RKO (cell line): ENCODE results near the gene ZNF597.

Source experiments
- DNase-seq: peaks from one replicate; pipeline ENCODE4 v3.0.0-alpha.2; 2016; ENCODE audit warnings: low spot score

ZNF597 gene, protein sequence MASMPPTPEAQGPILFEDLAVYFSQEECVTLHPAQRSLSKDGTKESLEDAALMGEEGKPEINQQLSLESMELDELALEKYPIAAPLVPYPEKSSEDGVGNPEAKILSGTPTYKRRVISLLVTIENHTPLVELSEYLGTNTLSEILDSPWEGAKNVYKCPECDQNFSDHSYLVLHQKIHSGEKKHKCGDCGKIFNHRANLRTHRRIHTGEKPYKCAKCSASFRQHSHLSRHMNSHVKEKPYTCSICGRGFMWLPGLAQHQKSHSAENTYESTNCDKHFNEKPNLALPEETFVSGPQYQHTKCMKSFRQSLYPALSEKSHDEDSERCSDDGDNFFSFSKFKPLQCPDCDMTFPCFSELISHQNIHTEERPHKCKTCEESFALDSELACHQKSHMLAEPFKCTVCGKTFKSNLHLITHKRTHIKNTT

DNA sequence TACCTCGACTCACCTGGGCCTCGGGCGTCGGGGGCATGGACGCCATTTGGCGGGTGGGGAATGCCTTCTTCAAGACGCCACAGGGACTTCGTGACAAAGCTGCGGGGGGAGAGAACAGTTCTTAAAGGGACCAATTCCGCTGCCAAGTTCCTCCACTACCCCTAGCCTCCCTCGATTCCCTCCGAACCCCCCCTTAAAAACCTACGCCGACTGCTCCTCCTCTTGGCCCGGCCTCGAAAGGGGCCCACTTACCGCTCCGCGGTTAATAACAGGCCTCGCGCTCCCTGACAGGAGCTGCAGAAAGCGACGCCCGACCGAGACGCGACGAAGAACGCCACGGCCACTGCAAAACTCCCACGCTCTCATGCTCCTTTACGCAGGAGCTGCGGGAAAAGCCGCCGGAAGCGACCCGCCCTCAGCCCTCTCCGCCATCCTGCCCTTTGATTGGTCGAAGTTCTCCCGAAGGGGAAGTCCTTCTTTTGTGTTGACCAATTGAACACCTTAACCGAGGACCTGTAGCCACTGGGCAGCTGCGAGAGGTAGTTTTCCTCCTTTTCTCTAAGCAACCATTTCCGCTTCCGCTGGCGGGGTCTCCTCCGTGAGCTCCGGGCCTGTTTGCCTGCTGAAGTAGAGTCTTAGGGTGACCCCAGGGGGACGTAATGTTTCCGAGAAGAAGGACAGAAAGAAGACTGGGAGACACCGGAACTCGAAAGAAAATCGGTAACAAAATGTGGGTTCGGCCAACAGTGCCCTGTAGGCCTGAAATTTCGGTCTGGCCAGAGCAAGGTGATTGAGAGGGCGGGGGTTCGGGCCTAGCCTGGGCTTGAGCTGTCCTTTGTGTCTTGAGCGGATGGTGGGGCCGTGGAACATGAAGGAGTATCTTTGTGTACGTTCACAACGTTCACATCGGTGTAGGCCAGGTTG lies at the start of gene ZNF597, which contains the start of gene NAA60:
Gene ZNF597 (minus strand): TSS at position 397 of the 924 bp plus-strand sequence. CDS start 351 bp downstream, at position 46.
Gene NAA60 (plus strand): TSS at position 573 of the 924 bp plus-strand sequence. CDS start 32,548 bp downstream, outside the sequence.
- peak; percentile 94 for DNase-seq

DNA sequence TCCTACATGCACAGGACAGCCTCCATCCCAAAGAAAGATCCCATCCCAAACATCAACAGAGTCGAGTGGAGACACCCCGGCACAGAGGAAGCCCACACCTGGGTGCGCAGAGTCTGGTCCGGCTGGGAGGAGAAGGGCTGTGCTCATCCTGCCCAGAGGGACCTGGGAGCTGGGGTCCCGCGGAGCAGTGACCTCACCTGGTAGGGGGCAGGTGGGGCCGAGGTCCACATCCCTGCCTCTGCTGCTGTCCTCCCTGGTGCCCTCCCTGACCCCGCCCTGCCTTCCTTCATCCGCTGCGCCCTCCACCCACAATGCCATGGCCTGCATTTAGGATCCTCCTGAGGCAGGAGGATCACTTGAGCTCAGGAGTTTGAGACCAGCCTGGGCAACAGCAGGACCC lies 49.1 kb upstream of the ZNF597 start:
- DNase-seq, result no peak

DNA sequence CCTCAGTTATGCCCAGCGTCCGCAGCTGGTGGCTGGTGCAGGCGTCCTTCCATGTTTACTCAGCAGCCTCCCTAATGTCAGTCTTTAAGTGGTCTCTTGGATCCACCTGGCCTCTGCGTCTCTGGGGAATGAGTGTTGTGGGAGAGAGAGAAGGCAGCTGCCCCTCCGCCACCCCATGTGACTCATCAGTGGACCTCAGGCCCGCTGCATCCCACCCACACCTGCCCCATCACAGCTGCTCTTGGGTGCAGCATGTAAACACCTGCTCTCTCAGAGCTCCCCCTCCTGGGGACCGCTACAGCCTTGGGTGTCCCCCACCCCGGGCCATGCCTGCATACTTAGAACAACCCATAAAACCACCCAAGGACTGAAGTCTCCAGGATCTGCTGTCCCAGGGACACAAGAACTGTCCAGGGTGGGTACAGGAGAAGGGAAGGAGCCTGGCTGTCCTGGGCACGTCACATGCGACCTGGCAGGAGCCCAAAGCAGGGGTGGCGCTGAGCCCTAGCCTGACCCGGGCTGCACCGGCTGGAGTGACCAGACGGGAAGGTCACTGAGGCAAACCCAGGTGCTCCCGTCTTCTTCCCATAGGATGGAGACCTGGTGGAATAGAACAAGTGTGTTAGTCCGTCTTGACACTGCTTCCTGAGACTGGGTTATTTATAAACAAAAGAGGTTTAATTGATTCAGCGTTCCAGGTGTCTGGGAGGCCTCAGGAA lies 47.8 kb upstream of the ZNF597 start:
- DNase-seq, result no peak

DNA sequence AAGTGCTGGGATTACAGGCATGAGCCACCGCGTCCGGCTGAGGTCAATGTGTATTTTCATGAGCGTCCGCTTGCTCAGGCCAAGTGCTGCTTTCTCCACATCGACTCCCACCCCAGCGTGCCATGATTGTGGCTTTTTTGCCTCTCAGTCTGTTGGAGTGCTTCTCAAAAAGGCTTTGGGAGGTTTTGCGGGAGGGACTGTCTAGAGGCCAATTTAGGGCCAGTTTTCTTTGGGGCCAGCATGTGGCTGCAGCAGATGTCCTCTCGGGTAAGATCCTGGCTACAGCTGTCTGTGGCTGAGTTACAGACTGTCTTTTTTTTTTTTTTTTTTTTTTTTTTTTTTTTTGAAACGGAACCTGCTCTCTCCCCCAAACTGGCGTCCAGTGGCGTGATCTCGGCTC lies 45.5 kb upstream of the ZNF597 start:
- no peak for DNase-seq

DNA sequence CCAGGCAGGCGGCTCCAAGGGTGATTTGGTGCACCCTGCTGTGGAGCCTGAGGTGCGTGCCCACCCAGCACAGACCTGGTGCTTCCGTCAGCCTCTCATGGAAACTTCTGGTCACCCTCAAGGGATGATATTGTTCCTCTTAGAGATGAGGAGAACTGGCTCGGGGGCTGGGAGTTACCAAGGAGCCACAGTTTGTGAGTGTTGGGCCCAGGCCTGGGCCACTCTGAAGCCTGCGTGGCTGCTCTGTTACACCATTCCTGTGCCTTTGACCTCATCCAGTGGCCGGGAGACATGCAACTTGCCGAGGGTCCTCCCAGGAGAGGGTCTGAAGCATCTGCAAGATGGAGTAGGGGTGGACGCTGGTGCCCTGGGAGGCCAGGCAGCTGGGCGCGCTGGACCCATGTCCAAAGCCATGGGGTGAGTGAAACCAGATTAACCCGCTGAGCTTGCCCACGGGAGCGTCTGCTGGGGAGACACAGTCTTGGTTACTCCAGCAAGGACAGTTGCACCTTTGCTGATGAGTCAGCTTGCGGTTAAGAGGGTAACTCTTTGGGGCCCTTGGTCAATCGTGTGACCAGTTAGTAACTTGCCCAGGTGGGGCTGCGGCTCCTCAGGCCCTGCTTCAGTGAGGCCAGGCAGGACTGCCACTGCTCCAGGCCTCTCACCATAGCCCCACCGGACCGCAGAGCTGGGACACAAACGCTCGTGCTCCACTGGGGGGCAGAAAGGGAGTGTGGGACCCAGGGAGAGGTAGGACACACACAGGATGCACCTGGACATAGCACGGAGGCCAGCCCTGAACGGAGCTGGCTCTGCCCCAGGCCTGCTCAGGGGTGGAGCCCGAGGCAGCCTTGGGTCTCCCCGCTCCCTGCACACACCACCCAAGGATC lies 44.5 kb upstream of the ZNF597 start:
- DNase-seq, result no peak

DNA sequence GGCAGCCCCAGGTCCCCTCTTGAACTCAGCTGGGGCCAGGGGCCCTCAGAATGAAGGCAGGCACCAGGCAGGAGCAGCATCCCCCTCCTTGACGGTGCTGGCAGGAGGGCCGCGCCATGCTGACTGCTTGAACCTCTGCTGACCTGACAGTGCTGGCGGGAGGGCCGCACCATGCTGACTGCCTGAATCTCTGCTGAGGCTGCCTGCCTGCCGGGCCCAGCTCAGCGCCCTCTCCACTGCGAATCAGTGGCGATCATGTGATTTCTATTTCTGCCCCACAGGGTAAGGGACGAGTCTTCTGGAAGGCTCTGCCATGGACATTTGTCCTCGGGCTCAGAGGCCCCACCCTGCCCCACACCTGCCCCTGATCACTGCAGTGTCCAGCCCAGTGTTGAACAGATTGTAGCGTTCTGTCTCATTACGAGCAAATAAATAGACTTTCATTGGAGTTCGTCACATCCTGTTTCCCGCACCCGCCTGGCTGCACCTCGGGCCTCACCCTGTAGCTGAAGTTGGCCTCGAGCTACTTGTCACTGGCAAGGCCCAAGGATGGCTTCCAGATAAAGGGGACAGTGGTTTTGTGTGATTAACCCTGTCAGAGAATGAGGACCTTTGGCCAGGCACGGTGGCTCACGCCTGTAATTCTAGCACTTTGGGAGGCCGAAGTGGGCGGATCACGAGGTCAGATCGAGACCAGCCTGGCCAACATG lies 43.4 kb upstream of the ZNF597 start:
- no peak for DNase-seq

DNA sequence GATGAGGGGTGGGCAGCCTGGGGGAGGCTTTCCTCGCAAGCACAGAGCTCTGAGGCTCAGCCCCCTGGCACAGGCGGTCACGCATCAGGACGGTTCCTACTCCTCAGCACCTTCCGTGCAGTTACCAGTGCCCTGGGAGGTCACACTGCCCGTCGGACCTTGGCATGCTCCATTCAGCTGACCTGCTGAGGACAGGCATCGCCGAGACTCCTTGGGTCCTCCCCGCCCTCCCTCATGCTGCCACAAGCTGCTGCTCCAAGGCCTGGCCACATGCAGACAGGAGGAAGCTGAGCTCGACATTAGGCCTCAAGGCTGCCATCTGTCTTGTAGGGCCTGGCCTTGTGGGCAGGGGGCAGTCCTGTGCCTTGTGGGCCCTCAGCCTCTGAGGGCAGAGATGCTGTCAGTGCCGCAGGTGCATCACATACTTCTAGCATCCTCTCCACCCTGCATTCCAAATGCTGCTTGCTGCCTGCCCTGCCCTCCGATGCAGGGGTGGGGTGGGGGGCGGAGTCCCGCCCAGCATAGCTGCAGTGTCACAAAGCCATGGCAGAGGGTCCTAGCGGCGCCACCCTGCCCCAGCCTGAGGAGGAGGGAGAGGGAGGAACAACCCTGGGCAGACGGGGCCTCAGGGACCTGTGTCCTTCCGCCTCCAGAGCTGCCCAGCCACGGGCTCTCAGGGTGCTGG lies 42.7 kb upstream of the ZNF597 start:
- peak; percentile 21 for DNase-seq

DNA sequence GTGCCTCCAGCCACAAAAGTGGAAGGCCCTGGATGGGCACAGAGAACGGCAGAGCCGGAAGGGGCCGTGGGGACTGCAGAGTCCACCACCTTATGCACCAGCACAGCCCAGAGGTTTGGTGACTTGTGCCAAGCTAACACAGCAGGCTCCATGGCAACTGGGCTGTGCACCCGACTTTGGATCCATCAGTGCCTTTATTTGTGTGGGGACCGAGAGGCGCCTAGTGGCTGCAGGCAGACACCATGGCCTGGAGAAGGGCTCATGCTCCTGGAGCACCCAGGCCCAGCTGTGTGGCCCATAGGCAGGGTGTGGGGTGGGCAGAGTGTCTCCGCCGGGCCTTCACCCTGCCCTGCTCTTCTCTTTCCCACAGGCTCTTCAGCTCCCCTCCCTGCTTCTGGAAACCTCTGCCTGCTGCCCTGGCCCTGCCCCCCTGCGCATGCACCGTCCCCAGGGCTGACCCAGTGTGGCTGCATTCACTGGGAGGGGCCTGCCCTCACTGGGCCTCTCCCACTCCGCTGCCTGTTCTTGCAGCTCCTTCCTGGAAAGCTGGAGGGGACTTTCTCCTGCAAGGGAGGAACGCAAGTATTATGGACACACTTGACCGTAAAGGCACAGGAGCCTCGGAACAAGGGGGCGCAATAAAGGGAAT lies 41.9 kb upstream of the ZNF597 start:
- DNase-seq, result no peak

DNA sequence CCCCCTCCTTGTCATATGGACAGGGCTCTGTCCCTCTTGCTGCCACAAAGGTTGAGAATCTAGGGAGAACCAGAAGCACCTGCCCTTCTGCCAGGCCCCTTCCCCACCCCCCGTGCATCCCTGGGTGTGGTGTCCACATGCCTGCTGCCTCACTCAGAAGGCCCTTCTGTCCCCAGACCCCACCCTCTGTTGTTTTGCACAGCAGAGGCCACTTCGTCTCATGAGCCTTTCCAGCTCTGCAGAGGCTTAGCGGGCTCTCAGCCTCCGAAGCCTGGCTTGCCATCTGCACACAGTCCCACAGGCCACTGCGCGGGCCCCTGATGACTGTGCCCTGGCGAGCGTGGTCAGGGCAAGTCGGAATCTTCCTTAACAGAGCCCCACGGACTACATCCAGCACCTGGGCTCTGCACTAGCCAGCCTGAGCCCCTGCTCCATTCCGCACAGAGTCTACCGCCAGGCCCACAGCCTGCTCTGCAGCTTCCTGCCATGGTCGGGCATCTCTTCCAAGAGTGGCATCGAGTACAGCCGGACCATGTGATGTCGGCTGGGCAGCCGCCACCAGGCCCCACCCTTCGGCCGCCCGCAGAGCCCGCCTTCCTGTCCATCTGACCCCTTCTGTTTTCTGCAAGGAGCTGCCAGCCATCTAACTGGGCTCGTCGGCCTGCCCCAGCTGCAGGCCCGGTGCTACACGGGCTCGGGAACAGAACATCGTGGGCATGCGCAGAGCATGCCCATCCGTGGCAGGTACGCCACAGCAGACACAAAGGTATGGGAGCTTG lies 41.2 kb upstream of the ZNF597 start:
- no peak for DNase-seq

DNA sequence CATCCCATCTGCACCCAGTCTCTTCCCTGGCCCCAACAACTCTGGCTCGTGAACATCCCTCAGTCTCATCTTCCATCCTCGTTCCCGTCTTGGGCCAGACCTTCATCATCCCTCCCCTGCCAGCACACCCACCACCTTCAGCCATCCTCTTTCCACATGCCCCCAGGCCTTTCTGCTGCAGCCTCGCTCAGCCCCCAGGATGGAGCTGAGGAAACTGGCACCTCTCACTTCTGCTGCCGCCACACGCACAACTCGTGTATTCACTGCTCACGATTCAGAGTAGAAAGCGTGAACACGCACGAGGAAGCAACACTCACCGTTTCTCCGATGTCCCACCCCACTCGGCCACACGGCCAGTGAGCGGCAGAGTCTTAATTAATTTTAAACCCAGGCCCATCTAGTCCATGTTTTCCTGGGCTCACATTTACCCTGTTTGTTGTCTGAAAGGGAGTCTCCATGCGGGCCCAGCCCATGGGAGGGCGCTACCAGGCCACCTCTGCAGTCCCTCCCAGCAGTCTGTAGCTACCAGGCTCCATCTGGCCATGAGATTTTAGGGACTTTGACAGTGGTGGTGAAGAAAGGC lies 39.4 kb upstream of the ZNF597 start:
- no peak for DNase-seq

DNA sequence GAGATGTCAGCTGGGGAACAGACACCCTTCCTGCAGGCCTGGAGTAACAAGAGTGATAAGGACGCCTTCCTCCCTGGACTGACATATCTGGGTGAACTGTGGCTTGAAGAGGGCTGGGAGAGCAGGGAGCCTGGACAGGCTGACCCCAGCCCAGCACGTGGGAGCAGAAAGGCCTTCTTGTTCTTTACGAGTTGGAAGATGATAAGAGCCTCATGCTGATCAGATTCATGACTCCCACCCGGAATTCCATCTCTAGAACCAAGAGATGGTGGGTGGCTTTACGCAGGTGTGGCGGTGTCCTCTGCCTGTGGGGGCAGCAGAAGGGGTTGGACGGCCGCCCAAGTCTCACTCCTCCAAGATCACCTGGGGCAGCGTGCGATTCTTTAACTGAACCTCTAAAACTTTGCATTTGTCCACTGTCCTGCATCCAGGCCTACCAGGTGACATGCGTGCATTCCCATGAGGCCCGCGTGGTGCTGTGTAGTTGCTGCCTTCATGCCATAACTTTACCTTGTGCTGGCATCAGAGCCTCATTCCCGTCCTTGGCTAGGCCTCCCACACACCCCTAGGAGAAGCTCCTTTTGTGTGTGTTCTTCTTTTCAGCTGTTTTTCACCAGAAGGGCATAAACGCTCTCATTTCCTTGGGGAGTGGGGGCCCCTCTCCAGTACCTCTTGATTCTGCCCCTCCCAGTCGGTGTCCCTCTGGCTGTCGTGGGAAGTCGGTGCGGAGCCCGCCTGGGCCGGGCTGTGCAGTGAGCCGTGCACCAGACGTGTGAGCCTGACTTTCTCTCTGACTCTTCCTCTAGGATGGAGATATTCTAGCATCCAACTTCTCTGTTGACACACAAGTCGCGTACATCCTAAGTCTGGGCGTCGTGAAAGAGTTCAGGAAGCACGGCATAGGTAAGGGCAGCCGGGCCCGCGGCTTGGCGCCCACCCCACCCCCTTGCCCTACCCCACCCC lies 38.7 kb upstream of the ZNF597 start:
- DNase-seq, result no peak

DNA sequence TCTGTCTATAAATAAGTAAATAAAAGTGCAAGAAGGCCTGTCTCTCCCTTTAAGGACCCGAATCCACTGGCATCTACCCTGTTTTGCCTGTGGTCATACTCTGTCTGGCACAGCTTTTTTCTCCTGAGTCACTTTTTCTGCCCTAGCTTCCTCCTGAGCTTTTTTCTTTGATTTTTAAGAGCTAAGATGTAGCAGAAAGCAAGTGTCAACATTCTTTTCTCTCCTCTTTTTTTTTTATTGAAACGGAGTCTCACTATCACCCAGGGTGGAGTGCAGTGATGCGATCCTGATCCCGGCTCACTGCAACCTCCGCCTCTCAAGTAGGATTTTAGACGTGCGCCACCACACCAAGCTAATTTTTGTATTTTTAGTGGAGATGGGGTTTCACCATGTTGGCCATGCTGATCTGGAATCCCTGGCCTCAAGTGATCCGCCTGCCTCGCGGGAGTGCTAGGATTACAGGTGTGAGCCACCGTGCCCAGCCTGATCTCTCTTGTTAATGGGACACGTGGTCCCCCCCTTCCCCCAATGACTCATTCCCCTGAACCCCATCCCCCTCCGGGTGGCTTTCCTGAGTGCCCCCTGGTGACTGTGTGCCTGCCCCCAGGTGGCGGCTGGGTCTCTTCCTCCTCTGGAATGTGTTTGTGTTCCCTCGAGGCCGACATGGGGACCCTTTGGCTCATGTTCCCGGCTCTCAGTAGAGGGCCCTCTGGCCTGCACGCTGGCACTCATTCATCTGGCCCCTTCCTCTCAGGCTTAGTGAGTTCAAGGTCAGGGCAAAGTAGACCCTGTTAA lies 37.8 kb upstream of the ZNF597 start:
- no peak for DNase-seq

DNA sequence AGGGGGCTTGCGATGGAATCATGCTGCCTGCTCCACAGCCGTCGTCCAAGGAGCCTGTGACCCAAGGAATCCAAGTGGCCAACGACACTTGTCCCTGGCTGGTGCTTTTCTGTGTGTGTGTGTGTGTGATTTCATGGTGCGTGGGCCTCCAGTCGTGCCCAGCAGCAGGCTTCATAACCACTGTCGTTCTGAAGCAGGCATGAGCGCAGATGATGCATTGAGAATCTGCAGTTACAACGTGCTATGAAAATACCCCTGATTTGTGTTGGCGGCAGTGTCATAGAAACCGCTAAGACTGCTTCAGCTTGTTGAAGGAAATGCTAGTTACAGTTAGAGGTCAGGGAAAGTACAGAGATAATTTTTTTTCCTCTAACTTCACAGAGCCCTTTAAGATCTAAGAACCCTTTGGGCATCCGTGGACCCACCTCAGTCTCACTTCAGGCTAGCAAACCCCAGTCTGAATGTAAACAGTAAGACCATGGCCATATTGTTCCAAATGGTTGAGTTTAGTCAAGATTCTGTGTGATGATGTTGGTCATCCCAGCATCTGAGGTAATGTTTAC lies 36.4 kb upstream of the ZNF597 start:
- DNase-seq, result no peak

DNA sequence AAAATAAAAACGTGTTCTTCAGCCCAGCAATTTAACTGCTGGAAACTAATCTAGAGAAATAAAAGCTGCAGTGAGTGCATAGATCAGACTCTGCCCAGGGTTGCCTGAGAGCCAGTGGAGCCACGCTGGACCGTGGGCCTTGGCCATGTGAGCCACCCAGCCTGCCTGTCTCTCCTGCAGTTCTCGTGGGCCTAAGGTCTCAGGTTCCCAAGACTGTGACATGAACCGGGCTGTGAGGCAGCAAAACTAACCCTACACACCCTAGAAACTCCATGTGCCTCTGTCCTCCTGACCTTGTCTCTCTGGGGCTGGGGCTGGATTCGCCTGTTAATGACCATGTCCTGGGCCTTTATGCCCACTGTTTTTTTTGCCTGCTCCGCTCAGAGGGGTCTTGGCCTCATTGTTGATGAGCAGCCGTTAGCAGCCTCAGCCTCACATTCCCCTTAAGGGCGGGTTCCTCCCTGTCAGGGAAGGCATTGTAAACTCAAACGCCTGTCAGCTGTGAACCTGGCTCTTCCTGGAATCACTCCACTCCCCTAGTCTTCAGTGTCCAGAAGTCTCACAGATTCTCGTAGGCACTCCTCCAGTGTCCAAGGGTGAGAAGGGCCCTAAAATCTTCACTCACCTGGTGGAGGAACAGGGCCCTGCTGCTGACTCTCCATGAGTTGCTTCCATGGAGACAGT lies 35.1 kb upstream of the ZNF597 start:
- DNase-seq, result no peak

DNA sequence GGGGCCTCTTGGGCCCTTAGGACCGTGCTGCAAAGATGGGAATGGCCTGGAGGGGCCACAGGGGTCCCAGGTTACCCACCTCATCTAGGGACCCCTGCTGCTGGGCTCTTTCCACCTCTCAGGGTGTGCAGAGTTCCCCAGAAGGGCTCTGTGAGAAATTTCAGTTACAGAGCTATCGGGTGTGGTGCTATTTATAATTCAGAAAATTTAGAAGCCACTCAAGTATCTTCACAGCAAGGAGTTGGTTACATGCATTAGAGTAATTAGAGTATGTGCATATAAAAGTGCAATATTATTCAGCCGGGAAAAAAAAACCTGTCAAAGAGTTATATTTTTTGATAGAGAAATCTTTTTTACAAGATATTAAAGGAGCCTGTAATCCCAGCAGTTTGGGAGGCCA lies 33.1 kb upstream of the ZNF597 start:
- no peak for DNase-seq
